Right atrium auricular region (tissue), 2 donors: ENCODE measurements around the gene MLLT11. TPM values are rescaled to one million over a fixed set of nuclear protein-coding genes. Genes with fewer than 3 reads are reported as not detected.

Source experiments
- DNase-seq: peaks from one replicate; pipeline ENCODE4 v3.0.0-alpha.2; 2019; ENCODE audit warnings: low spot score
- H3K27ac ChIP-seq, 2 donors: fragments of 200-600 bp; sonication (generic); 1 replicate in 1 of 2; 2 replicates in 1 of 2; pipeline ENCODE4 v1.5.1; 2016 to 2019
- H3K27me3 ChIP-seq, 2 donors: fragments of 200-600 bp; sonication (generic); one replicate each; pipeline versions ENCODE4 v1.5.1 to v1.6.0; 2017 to 2019
- H3K36me3 ChIP-seq: fragments of 200-600 bp; sonication (generic); one replicate; pipeline ENCODE4 v1.5.1; 2016
- H3K4me1 ChIP-seq, 2 donors: fragments of 200-600 bp; sonication (generic); one replicate each; pipeline versions ENCODE4 v1.5.1 to v1.6.0; 2017 to 2019
- H3K4me3 ChIP-seq, 2 donors: fragments of 200-600 bp; sonication (generic); 1 replicate in 1 of 2; 2 replicates in 1 of 2; pipeline ENCODE4 v1.5.1; 2017 to 2019; ENCODE audit warnings: mild to moderate bottlenecking in 1 of 2, moderate library complexity in 1 of 2
- H3K9me3 ChIP-seq, 2 donors: fragments of 200-600 bp; sonication (generic); one replicate each; pipeline ENCODE4 v1.5.1; 2019
- CTCF ChIP-seq, 2 donors: fragments of 200-600 bp; sonication (generic); IDR thresholded peaks; one replicate each; pipeline ENCODE4 v1.5.1; 2019; ENCODE audit warnings: antibody characterized with exemption in 2 of 2
- total RNA-seq, 2 donors: library from RNA; depleted of rRNA; stranded (reverse); fragments of >200 nt; gene quantifications; one replicate each; pipeline ENCODE4 v1.1.0, GENCODE V29; 2016

The MLLT11 gene
- total RNA-seq, 2 donors from 2014 or later = 3.5 to 10.9 TPM

GRCh38 chr1:151058692-151059091 is 1.5 kb upstream of the MLLT11 start:
- TF ChIP-seq CTCF (IDR thresholded peaks at IDR 0.05) = no peak
- no peak for DNase-seq

DNA sequence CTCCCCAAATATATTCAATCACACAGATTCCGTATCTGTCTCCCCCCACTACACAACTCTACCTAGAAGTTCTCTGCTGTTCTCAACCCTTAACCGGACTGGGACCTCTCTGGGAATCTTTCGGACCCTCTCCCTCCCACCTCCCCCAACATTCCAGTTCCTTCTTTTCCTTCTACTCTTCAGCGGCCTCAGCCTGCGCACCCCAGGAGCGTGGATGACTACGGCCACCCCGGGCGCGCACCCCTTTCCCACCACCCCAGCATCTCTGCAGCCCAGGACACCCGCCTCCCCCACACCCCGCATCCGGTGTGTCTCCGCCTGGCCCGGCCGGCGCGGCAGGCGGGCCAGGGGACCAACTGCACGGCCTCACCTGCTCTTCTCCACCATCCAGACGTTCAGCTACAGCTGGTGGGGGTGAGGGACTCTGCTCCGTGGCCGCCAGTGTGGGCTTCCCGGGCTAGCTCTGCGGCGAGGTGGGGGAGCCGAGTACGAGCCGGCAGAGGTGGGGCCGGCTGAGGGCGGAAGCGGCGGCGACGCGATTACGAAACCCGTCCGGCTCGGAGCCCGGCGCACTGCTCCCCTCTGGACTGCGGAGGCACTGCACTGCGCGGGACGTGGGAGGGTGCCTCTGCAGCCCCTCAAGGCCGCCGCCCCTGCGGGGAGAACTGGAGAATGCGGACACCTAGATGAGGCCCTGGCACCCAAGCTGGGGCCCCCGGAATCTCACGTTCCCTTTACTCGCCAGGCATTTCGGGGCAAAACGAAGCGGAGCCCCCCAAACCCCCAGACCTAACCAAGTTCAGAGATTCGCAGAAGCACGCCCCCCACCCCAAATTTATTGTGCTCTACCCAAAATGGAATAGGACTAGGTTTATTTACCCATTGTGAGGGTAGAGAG is 839 bp upstream of the MLLT11 start, which contains the start of gene CDC42SE1:
TSS of gene CDC42SE1 (minus strand) at position 514 of the 898 bp plus-strand sequence. CDS start 3,892 bp downstream, outside the sequence.
- H3K36me3 ChIP-seq = peaks cover 20% of the 10 kb centered on the region
- H3K9me3 ChIP-seq = no peaks in the 10 kb centered on the region
- H3K4me3 ChIP-seq = peak within 1 kb of the TSS; percentile 86 to 94
- peak; percentile 85 to 98 for TF ChIP-seq CTCF (IDR thresholded peaks at IDR 0.05)
- H3K27ac ChIP-seq = peak within 1 kb of the TSS; percentile 96 to 98
- H3K4me1 ChIP-seq = peaks cover 0 to 49% of the 10 kb centered on the region in 2 donors
- peak; percentile 86 for DNase-seq
- H3K27me3 ChIP-seq = no peaks in the 10 kb centered on the region

More at GRCh38 chr1:151058692-151059091, 1.5 kb upstream of the MLLT11 start:
- no peaks in the 10 kb centered on the region for H3K27me3 ChIP-seq
- H3K36me3 ChIP-seq = peaks cover 27% of the 10 kb centered on the region
- H3K4me1 ChIP-seq = peaks cover 0 to 49% of the 10 kb centered on the region in 2 donors
- no peaks in the 10 kb centered on the region for H3K9me3 ChIP-seq
- peak overlapping the region; percentile 86 to 94 for H3K4me3 ChIP-seq
- H3K27ac ChIP-seq = peak overlapping the region; percentile 96 to 98

DNA sequence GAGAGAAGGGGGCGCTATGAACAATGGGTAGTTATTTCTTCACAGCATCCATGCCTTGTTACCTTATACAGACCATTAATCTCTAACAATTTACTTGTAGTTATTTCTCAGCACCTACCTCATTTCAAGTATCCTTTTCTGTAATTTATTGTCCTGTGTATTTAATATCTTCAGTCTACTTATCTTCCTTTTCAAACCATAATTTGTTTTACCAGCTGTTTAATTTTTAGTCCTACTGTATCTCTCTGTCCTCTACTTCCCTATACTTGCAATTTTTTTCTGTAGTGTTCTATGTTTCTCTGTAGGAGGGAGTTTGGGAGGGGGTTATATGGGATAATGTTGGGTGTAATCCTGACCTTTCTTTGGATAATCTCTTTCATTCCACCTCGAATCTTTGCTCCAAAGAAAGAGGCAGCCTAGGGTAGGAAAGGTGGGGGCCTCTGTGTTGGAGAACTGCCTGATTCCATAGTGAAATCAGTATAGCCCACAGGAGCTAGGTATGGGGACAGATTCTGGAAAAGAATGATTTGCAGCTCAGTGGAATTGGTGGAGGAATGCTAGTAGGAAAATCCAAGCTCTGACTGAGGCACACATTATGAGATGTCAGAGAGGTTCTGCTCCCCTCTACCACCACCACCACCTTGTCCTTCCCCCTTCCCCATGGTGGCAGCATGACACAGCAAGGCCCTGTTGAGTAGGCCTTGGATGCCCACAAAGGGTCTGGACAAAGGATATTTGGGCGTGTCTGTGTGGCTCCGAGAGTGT is 642 bp downstream of the MLLT11 start:
- Histone ChIP-seq H3K4me1 (peaks cover 0 to 40% of the 10 kb centered on the region in 2 donors), H3K27me3 (no peaks in the 10 kb centered on the region), H3K9me3 (no peaks in the 10 kb centered on the region), H3K36me3 (peaks cover 6% of the 10 kb centered on the region), H3K27ac (peak overlapping the region; percentile 96 to 98), H3K4me3 (peak overlapping the region; percentile 86 to 94)
- no peak for TF ChIP-seq CTCF (IDR thresholded peaks at IDR 0.05)
- DNase-seq = no peak

DNA sequence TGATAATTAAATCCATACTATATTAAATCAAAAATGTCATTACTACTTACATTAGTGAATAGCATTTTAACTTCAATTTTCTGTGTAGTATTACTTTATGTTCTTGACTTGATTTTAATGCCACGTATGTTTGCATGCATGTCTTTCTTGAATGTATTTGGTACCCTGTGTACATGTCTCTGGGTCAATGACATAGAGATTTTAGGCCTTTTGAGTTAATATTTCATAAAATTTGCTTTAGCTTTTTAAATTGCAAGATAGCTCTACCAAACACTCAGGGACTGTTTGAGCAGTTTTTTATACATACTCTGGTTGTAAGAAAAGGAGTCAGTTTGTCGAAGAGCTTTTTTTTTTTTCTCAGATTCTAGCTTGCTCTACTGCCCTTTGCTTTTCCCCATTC is 1.5 kb downstream of the MLLT11 start:
- Histone ChIP-seq H3K4me3 (no peak overlapping the region), H3K27ac (no peak overlapping the region), H3K9me3 (no peaks in the 10 kb centered on the region), H3K36me3 (no peaks in the 10 kb centered on the region), H3K27me3 (no peaks in the 10 kb centered on the region), H3K4me1 (peaks cover 0 to 32% of the 10 kb centered on the region in 2 donors)
- DNase-seq = no peak
- no peak for TF ChIP-seq CTCF (IDR thresholded peaks at IDR 0.05)

- Histone ChIP-seq H3K9me3 (no peaks in the 10 kb centered on the region), H3K4me3 (no peak overlapping the region), H3K36me3 (no peaks in the 10 kb centered on the region), H3K27me3 (no peaks in the 10 kb centered on the region), H3K27ac (peak overlapping the region; percentile 21 to 36), H3K4me1 (peaks cover 0 to 20% of the 10 kb centered on the region in 2 donors)
- no peak for DNase-seq
- no peak for TF ChIP-seq CTCF (IDR thresholded peaks at IDR 0.05)
Measured at GRCh38 chr1:151062741-151063371, 2.7 kb downstream of the MLLT11 start.
